ENCODE measurements around the gene APC. TPM values are rescaled to one million over a fixed set of nuclear protein-coding genes. Genes with fewer than 3 reads are reported as not detected.

Gene APC
- total RNA-seq, 1 donor from 2014 or later: 53.9 TPM

DNA sequence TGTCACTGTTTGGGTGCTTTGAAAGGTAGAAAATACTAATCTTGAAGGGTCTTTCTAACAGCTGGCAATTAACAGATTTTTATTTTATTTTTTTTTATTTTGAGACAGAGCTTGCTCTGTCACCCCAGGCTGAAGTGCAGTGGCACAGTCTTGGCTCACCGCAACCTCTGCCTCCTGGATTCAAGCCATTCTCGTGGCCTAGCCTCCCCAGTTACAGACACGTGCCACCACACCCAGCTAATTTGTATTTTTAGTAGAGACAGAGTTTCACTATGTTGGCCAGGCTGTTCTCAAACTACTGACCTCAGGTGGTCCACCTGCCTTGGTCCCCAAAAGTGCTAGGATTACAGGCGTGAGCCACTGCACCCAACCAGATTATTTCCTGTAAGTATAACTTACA lies 12.8 kb upstream of the APC start:
- TF ChIP-seq, protein P1, sequence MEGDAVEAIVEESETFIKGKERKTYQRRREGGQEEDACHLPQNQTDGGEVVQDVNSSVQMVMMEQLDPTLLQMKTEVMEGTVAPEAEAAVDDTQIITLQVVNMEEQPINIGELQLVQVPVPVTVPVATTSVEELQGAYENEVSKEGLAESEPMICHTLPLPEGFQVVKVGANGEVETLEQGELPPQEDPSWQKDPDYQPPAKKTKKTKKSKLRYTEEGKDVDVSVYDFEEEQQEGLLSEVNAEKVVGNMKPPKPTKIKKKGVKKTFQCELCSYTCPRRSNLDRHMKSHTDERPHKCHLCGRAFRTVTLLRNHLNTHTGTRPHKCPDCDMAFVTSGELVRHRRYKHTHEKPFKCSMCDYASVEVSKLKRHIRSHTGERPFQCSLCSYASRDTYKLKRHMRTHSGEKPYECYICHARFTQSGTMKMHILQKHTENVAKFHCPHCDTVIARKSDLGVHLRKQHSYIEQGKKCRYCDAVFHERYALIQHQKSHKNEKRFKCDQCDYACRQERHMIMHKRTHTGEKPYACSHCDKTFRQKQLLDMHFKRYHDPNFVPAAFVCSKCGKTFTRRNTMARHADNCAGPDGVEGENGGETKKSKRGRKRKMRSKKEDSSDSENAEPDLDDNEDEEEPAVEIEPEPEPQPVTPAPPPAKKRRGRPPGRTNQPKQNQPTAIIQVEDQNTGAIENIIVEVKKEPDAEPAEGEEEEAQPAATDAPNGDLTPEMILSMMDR (IDR thresholded peaks at IDR 0.05; ENCODE audit: insufficient read depth, low read depth, low read length): no peak
- TF ChIP-seq EZH2 (IDR thresholded peaks at IDR 0.05; ENCODE audit: insufficient read depth, low read length): no peak
- no peak for FAIRE-seq
- Histone ChIP-seq H3K27me3 (ENCODE audit: insufficient read depth, low read length) (no peaks in the 10 kb centered on the region), H4K20me1 (ENCODE audit: insufficient read depth, low read length) (peaks cover 42% of the 10 kb centered on the region), H3K79me2 (ENCODE audit: insufficient read depth, low read length) (peaks cover 71% of the 10 kb centered on the region), H3K4me1 (ENCODE audit: insufficient read depth, low read length) (no peaks in the 10 kb centered on the region), H3K9ac (ENCODE audit: low read length) (no peak overlapping the region), H3K27ac (ENCODE audit: low read depth, low read length) (no peak overlapping the region), H2AFZ (ENCODE audit: low read depth, low read length) (no peak overlapping the region), H3K4me3 (ENCODE audit: insufficient read depth, low read depth, low read length) (no peak overlapping the region), H3K4me2 (ENCODE audit: low read length) (no peak overlapping the region), H3K9me3 (ENCODE audit: insufficient read depth, low read depth, low read length) (no peaks in the 10 kb centered on the region), H3K36me3 (ENCODE audit: insufficient read depth, low read length) (no peaks in the 10 kb centered on the region)
- H3K27ac Mint-ChIP-seq (ENCODE audit: unreplicated experiment): no peak overlapping the region
- H3K4me3 Mint-ChIP-seq (ENCODE audit: unreplicated experiment): no peak overlapping the region
- H3K36me3 Mint-ChIP-seq (ENCODE audit: low read depth, unreplicated experiment): peaks cover 4% of the 10 kb centered on the region
- H3K9me3 Mint-ChIP-seq (ENCODE audit: unreplicated experiment): peaks cover 5% of the 10 kb centered on the region
- no peaks in the 10 kb centered on the region for H3K27me3 Mint-ChIP-seq (ENCODE audit: low read depth, unreplicated experiment)
- DNase-seq (ENCODE audit: low read depth): no peak
- peaks cover 1% of the 10 kb centered on the region for H3K4me1 Mint-ChIP-seq (ENCODE audit: low read depth, unreplicated experiment)

DNA sequence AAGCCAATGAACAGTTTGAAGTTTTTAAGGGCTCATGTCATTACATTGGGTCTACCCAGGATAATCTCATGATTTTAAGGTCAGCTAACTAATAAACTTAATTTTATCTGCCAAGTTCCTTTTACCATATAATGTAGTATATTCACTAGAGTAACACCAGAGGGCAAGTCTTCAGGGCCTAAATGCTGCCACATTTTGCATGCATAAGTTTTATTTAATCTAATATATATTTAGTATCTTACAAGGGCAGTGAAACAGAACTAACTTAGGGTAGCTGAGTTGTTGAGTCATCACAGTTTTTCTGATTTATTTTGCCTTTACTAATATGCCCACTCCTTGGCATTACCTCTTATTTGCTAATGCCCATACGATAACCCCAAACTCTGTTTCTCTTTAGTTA lies 8.1 kb upstream of the APC start:
- TF ChIP-seq, protein P1 (IDR thresholded peaks at IDR 0.05; ENCODE audit: insufficient read depth, low read depth, low read length): no peak
- TF ChIP-seq EZH2 (IDR thresholded peaks at IDR 0.05; ENCODE audit: insufficient read depth, low read length): no peak
- Histone ChIP-seq H3K79me2 (ENCODE audit: insufficient read depth, low read length) (peaks cover 64% of the 10 kb centered on the region), H3K27ac (ENCODE audit: low read depth, low read length) (no peak overlapping the region), H3K9me3 (ENCODE audit: insufficient read depth, low read depth, low read length) (no peaks in the 10 kb centered on the region), H3K9ac (ENCODE audit: low read length) (no peak overlapping the region), H3K4me1 (ENCODE audit: insufficient read depth, low read length) (no peaks in the 10 kb centered on the region), H3K27me3 (ENCODE audit: insufficient read depth, low read length) (no peaks in the 10 kb centered on the region), H2AFZ (ENCODE audit: low read depth, low read length) (no peak overlapping the region), H3K4me2 (ENCODE audit: low read length) (no peak overlapping the region), H3K36me3 (ENCODE audit: insufficient read depth, low read length) (no peaks in the 10 kb centered on the region), H4K20me1 (ENCODE audit: insufficient read depth, low read length) (peaks cover 14% of the 10 kb centered on the region), H3K4me3 (ENCODE audit: insufficient read depth, low read depth, low read length) (no peak overlapping the region)
- Mint-ChIP-seq H3K27ac (ENCODE audit: unreplicated experiment) (no peak overlapping the region), H3K4me1 (ENCODE audit: low read depth, unreplicated experiment) (no peaks in the 10 kb centered on the region), H3K9me3 (ENCODE audit: unreplicated experiment) (peaks cover 5% of the 10 kb centered on the region), H3K36me3 (ENCODE audit: low read depth, unreplicated experiment) (peaks cover 4% of the 10 kb centered on the region), H3K27me3 (ENCODE audit: low read depth, unreplicated experiment) (no peaks in the 10 kb centered on the region), H3K4me3 (ENCODE audit: unreplicated experiment) (no peak overlapping the region)
- FAIRE-seq (no peak), DNase-seq (ENCODE audit: low read depth) (no peak)

DNA sequence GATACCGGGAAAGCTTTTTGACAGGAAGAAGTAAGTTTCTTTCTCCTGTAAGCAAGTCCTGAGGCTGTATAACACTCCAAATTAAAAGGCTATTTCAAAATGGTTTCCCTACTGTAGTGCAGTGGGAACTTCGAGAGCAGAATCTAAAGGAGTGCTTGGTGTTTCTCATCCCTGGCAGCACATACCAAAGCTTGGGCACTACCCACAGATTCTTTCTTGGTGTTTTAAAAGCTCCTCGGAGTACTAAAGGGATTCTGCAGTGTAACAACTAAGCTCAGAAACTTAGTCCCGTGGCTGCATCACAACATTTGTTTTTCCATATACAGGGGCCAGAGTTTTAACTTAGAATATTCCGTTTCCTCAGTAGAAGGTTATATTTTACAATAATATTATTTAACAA lies 5.6 kb upstream of the APC start:
- no peaks in the 10 kb centered on the region for H3K9me3 ChIP-seq (ENCODE audit: insufficient read depth, low read depth, low read length)
- no peaks in the 10 kb centered on the region for H3K27me3 Mint-ChIP-seq (ENCODE audit: low read depth, unreplicated experiment)
- FAIRE-seq (no peak), DNase-seq (ENCODE audit: low read depth) (no peak)
- H3K79me2 ChIP-seq (ENCODE audit: insufficient read depth, low read length): peaks cover 49% of the 10 kb centered on the region
- H3K9me3 Mint-ChIP-seq (ENCODE audit: unreplicated experiment): no peaks in the 10 kb centered on the region
- H3K9ac ChIP-seq (ENCODE audit: low read length): no peak overlapping the region
- H3K4me3 Mint-ChIP-seq (ENCODE audit: unreplicated experiment): no peak overlapping the region
- H3K27ac ChIP-seq (ENCODE audit: low read depth, low read length): no peak overlapping the region
- no peak overlapping the region for H2AFZ ChIP-seq (ENCODE audit: low read depth, low read length)
- no peak overlapping the region for H3K4me3 ChIP-seq (ENCODE audit: insufficient read depth, low read depth, low read length)
- H3K36me3 Mint-ChIP-seq (ENCODE audit: low read depth, unreplicated experiment): no peaks in the 10 kb centered on the region
- peaks cover 2% of the 10 kb centered on the region for H3K4me1 Mint-ChIP-seq (ENCODE audit: low read depth, unreplicated experiment)
- H3K27ac Mint-ChIP-seq (ENCODE audit: unreplicated experiment): no peak overlapping the region
- H3K27me3 ChIP-seq (ENCODE audit: insufficient read depth, low read length): no peaks in the 10 kb centered on the region
- H3K36me3 ChIP-seq (ENCODE audit: insufficient read depth, low read length): no peaks in the 10 kb centered on the region
- peaks cover 3% of the 10 kb centered on the region for H4K20me1 ChIP-seq (ENCODE audit: insufficient read depth, low read length)
- no peak overlapping the region for H3K4me2 ChIP-seq (ENCODE audit: low read length)
- peaks cover 11% of the 10 kb centered on the region for H3K4me1 ChIP-seq (ENCODE audit: insufficient read depth, low read length)
- no peak for TF ChIP-seq EZH2 (IDR thresholded peaks at IDR 0.05; ENCODE audit: insufficient read depth, low read length)
- TF ChIP-seq, protein P1 (IDR thresholded peaks at IDR 0.05; ENCODE audit: insufficient read depth, low read depth, low read length): no peak

Data from astrocyte (in vitro differentiated cells and primary cell).